ENCODE measurements around the gene CLPTM1.

GRCh38 chr19:44954278-44954648 is 917 bp upstream of the CLPTM1 start:
- TF ChIP-seq CTCF (IDR thresholded peaks at IDR 0.05; ENCODE audit: low read length) = no peak
- TF ChIP-seq EZH2 (IDR thresholded peaks at IDR 0.05; ENCODE audit: borderline replicate concordance, low read length) = no peak

All from OCI-LY1 (cell line).